Measurements from ENCODE around the gene TAF5.
"Not testable (repeated sequence)": the region's sequence is repeated elsewhere in the genome, so short reads cannot be mapped to it uniquely, and the experiment has no call there.

The TAF5 gene

GRCh38 chr10:103367782-103368518 is at the start of gene TAF5:
Gene TAF5 (plus strand): TSS chr10:103367976. CDS start chr10:103367990, 14 bp downstream.
- Mint-ChIP-seq H3K4me3 (peak within 1 kb of the TSS; percentile 85), H3K9me3 (no peaks in the 10 kb centered on the region), H3K27me3 (no peaks in the 10 kb centered on the region), H3K27ac (peak within 1 kb of the TSS; percentile 81), H3K4me1 (ENCODE audit: low read depth) (no peaks in the 10 kb centered on the region), H3K36me3 (ENCODE audit: low read depth) (no peaks in the 10 kb centered on the region)
- intact Hi-C loops (cut with micrococcal nuclease), result loop anchor here (2.0 kb wide), 2 partner anchors 17 to 27 kb away; partner anchors contain the start of gene PCGF6

GRCh38 chr10:103327906-103328305 is 39.9 kb upstream of the TAF5 start:
- H3K4me3 Mint-ChIP-seq, result no peak overlapping the region
- no peak overlapping the region for H3K27ac Mint-ChIP-seq
- peaks cover 81% of the 10 kb centered on the region for H3K36me3 Mint-ChIP-seq (ENCODE audit: low read depth)
- H3K9me3 Mint-ChIP-seq, result no peaks in the 10 kb centered on the region
- intact Hi-C loops (cut with micrococcal nuclease), result no loop called here
- H3K27me3 Mint-ChIP-seq, result no peaks in the 10 kb centered on the region
- no peaks in the 10 kb centered on the region for H3K4me1 Mint-ChIP-seq (ENCODE audit: low read depth)

- no peaks in the 10 kb centered on the region for H3K27me3 Mint-ChIP-seq
- intact Hi-C loops (cut with micrococcal nuclease), result loop anchor here (5.0 to 10.0 kb wide), 3 partner anchors 412 to 609 kb away; partner anchors contain the start of gene CYP17A1
- H3K4me3 Mint-ChIP-seq, result no peak overlapping the region
- peaks cover 69% of the 10 kb centered on the region for H3K36me3 Mint-ChIP-seq (ENCODE audit: low read depth)
- no peaks in the 10 kb centered on the region for H3K4me1 Mint-ChIP-seq (ENCODE audit: low read depth)
- no peak overlapping the region for H3K27ac Mint-ChIP-seq
- no peaks in the 10 kb centered on the region for H3K9me3 Mint-ChIP-seq
Measured at GRCh38 chr10:103333934-103334520, 33.7 kb upstream of the TAF5 start.

- Mint-ChIP-seq H3K4me1 (ENCODE audit: low read depth) (no peaks in the 10 kb centered on the region), H3K36me3 (ENCODE audit: low read depth) (peaks cover 72% of the 10 kb centered on the region), H3K4me3 (no peak overlapping the region), H3K27ac (no peak overlapping the region), H3K27me3 (no peaks in the 10 kb centered on the region), H3K9me3 (no peaks in the 10 kb centered on the region)
- intact Hi-C loops (cut with micrococcal nuclease), result loop anchor here (5.0 to 10.0 kb wide), 3 partner anchors 412 to 610 kb away; partner anchors contain the start of gene CYP17A1
Measured at GRCh38 chr10:103334567-103334966, 33.2 kb upstream of the TAF5 start.

GRCh38 chr10:103336370-103336769 is 31.4 kb upstream of the TAF5 start:
- Mint-ChIP-seq H3K27ac (no peak overlapping the region), H3K4me1 (ENCODE audit: low read depth) (no peaks in the 10 kb centered on the region), H3K27me3 (no peaks in the 10 kb centered on the region), H3K36me3 (ENCODE audit: low read depth) (peaks cover 67% of the 10 kb centered on the region), H3K4me3 (no peak overlapping the region), H3K9me3 (no peaks in the 10 kb centered on the region)
- intact Hi-C loops (cut with micrococcal nuclease), result loop anchor here (10.0 kb wide), 2 partner anchors 502 to 612 kb away; partner anchors contain the start of gene CYP17A1

DNA sequence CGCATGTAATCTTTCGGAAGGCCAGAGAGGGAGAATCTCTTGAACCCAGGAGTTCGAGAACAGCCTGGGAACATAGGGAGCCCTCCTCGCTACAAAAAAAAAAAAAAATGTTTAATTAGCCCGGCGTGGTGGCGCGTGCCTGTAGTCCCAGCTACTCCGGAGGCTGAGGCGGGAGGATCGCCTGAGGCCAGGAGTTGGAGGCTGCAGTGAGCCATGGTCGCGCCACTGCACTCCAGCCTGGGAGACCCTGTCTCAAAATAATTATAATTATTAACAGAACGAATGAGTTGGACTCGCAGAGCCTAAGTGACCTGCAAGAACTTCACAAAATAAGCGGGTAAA is 17.6 kb upstream of the TAF5 start:
- Mint-ChIP-seq H3K4me3 (peak overlapping the region; percentile 99), H3K27ac (peak overlapping the region; percentile 91), H3K27me3 (no peaks in the 10 kb centered on the region), H3K4me1 (ENCODE audit: low read depth) (peaks cover 5% of the 10 kb centered on the region), H3K36me3 (ENCODE audit: low read depth) (peaks cover 30% of the 10 kb centered on the region), H3K9me3 (no peaks in the 10 kb centered on the region)
- intact Hi-C loops (cut with micrococcal nuclease), result loop anchor here (2.0 kb wide), 1 partner anchor 17 kb away; the partner anchor contains the start of gene TAF5

DNA sequence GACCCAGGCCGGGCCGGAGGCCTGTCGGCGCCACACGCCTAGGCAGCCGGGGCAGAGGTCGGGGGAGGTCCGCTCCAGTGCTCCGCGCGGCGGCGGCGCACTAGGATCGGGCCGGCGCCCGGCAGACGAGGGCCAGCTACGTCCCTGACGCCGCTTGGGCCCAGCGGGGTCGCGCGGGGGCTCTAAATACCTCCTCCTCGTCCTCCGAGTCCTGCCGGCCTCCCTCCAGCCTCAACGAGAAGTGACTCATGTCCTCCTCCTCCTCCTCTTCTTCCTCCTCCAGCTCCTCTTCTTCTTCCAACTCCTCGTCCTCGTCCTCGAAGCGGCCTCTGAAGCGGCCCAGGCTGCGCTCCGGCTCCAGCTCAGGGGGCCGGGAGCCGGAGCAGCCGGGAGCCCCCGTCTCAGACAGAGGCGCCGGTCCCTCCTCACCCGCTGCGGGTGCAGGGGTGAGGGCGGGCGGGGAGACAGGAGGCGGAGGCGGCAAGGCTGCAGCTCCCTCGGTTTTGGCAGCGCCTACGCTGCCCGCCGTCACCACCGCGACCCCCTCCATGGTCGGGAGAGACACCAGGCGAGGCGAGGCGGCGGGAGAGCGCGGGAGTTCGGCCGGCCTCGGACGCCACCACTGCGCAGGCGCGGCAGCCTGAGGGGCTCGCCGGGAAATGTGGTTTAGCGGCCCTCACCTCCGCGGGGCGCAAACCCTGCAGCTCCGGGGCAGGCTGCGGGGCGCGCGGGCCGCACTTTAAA is 17.1 kb upstream of the TAF5 start, which contains the start of gene PCGF6:
Gene PCGF6 (minus strand): TSS at position 624 of the 744 bp plus-strand sequence. CDS start 74 bp downstream, at position 550.
- no peaks in the 10 kb centered on the region for H3K9me3 Mint-ChIP-seq
- H3K27ac Mint-ChIP-seq, result peak within 1 kb of the TSS; percentile 91
- peak within 1 kb of the TSS; percentile 99 for H3K4me3 Mint-ChIP-seq
- no peaks in the 10 kb centered on the region for H3K27me3 Mint-ChIP-seq
- peaks cover 5% of the 10 kb centered on the region for H3K4me1 Mint-ChIP-seq (ENCODE audit: low read depth)
- intact Hi-C loops (cut with micrococcal nuclease), result loop anchor here (2.0 kb wide), 1 partner anchor 16 kb away; the partner anchor contains the start of gene TAF5
- H3K36me3 Mint-ChIP-seq (ENCODE audit: low read depth), result peaks cover 26% of the 10 kb centered on the region

- Mint-ChIP-seq H3K36me3 (ENCODE audit: low read depth) (peaks cover 10% of the 10 kb centered on the region), H3K4me3 (no peak overlapping the region), H3K27me3 (no peaks in the 10 kb centered on the region), H3K4me1 (ENCODE audit: low read depth) (peaks cover 5% of the 10 kb centered on the region), H3K27ac (no peak overlapping the region), H3K9me3 (no peaks in the 10 kb centered on the region)
- intact Hi-C loops (cut with micrococcal nuclease), result no loop called here
Measured at GRCh38 chr10:103353281-103353680, 14.5 kb upstream of the TAF5 start.

DNA sequence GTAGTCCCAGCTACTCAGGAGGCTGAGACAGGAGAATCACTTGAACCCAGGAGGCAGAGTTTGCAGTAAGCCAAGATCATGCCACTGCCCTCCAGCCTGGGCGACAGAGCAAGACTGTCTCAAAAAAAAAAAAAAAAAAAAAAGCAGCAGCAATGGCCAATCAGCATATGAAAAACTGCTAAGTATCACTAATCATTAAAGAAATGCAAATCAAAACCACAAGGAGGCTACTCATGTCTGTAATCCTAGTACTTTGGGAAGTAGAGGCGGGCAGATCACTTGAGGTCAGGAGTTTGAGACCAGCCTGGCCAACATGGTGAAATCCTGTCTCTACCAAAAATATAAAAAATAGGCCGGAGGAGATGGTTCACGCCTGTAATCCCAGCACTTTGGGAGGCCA is 13.2 kb upstream of the TAF5 start:
- intact Hi-C loops (cut with micrococcal nuclease), result not testable (repeated sequence)

DNA sequence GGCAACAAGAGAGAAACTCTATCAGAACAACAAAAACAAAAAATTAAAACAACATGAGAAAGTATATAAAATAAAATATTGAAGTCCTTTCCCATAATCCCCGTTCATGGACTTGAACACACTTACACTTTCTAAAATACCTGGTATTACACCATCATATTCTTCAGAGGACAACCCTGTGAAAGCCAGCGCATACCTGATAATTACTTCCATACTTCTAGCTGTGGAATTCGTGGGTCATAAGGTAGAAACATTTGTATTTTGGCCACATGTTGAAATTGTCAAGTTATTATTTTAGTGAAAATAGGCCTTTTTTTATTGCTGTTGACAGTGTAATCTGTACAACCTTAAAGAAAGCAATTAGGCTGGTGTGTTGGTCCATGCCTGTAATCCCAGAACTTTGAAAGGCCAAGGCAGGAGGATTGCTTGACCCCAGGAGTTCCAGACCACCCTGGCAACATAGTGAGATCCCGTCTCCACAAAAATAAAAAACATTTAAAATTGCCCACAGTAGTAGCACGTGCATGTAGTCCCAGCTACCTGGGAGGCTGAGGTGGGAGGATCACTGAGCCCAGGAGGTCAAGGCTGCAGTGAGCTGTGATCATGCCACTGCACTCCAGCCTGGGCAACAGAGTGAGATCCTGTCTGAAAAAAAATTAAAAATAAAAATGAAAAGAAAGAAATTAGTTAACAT is 11.7 kb upstream of the TAF5 start:
- H3K9me3 Mint-ChIP-seq, result no peaks in the 10 kb centered on the region
- no peaks in the 10 kb centered on the region for H3K36me3 Mint-ChIP-seq (ENCODE audit: low read depth)
- intact Hi-C loops (cut with micrococcal nuclease), result no loop called here
- no peaks in the 10 kb centered on the region for H3K27me3 Mint-ChIP-seq
- no peaks in the 10 kb centered on the region for H3K4me1 Mint-ChIP-seq (ENCODE audit: low read depth)
- no peak overlapping the region for H3K27ac Mint-ChIP-seq
- H3K4me3 Mint-ChIP-seq, result no peak overlapping the region

More for the DNA sequence above, 13.2 kb upstream of the TAF5 start:
- not testable (repeated sequence) for H3K27ac Mint-ChIP-seq; H3K36me3 Mint-ChIP-seq (ENCODE audit: low read depth); H3K27me3 Mint-ChIP-seq; H3K9me3 Mint-ChIP-seq; H3K4me1 Mint-ChIP-seq (ENCODE audit: low read depth); H3K4me3 Mint-ChIP-seq

DNA sequence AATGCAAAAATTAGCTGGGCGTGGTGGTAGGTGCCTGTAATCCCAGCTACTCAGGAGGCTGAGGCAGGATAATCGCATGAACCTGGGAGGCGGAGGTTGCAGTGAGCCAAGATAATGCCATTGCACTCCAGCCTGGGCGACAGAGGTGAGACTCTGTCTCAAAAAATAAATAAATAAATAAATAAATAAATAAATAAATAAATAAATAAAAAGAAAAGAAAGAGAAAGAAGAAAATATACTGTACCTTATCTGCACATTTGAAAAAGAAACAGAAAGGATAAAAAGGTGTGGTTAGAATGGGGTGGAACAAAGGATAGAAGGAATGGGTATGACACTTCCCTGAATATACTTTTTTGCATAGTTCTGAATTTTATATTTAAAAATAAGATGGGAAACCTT is 8.3 kb upstream of the TAF5 start:
- intact Hi-C loops (cut with micrococcal nuclease); H3K4me3 Mint-ChIP-seq; H3K27me3 Mint-ChIP-seq; H3K27ac Mint-ChIP-seq; H3K9me3 Mint-ChIP-seq; H3K36me3 Mint-ChIP-seq (ENCODE audit: low read depth); H3K4me1 Mint-ChIP-seq (ENCODE audit: low read depth): not testable (repeated sequence)

GRCh38 chr10:103360791-103361190 is 7.0 kb upstream of the TAF5 start:
- H3K36me3 Mint-ChIP-seq (ENCODE audit: low read depth); H3K9me3 Mint-ChIP-seq; intact Hi-C loops (cut with micrococcal nuclease); H3K27me3 Mint-ChIP-seq; H3K4me3 Mint-ChIP-seq; H3K4me1 Mint-ChIP-seq (ENCODE audit: low read depth); H3K27ac Mint-ChIP-seq: not testable (repeated sequence)

GRCh38 chr10:103367379-103367781 is 396 bp upstream of the TAF5 start:
- intact Hi-C loops (cut with micrococcal nuclease), result loop anchor here (2.0 kb wide), 1 partner anchor 17 kb away; the partner anchor contains the start of gene PCGF6
- Mint-ChIP-seq H3K9me3 (no peaks in the 10 kb centered on the region), H3K27me3 (no peaks in the 10 kb centered on the region), H3K4me1 (ENCODE audit: low read depth) (no peaks in the 10 kb centered on the region), H3K4me3 (peak overlapping the region; percentile 85), H3K36me3 (ENCODE audit: low read depth) (no peaks in the 10 kb centered on the region), H3K27ac (peak overlapping the region; percentile 81)
